Lower leg skin (tissue), 3 donors: ENCODE data around the gene MILR1.

Experiments
- POLR2A ChIP-seq, 2 donors: fragments of 450-650 bp; IDR thresholded peaks; one replicate each; pipeline ENCODE4 v1.6.1; 2016 to 2017; ENCODE audit warnings: antibody characterized with exemption in 2 of 2, mild to moderate bottlenecking in 1 of 2, moderate library complexity in 1 of 2
- TF ChIP-seq, protein P1 (sequence below), 3 donors: fragments of 450-650 bp; IDR thresholded peaks; one replicate each; pipeline ENCODE4 v1.5.1; 2016; ENCODE audit warnings: antibody characterized with exemption in 3 of 3, mild to moderate bottlenecking in 3 of 3, moderate library complexity in 2 of 3

DNA sequence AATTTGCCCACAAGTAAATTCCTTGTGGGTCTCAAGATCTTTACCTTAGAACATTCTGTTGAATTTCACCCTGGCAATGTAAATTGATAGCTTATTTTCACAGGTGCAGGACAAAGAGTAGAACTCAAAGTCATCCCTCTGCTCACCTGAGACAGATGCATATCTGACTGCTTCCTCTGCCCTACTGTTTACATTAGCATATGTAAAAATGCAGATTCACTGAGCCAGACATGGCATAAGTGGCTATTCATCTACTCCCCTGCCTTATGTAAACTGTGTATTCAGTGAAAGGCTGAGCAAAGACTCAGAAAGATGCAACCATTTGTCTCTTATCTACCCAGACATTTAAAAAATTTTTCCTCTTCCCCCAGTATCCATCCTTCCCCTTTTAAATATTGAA lies 22.3 kb upstream of the MILR1 start:
- TF ChIP-seq, protein P1, sequence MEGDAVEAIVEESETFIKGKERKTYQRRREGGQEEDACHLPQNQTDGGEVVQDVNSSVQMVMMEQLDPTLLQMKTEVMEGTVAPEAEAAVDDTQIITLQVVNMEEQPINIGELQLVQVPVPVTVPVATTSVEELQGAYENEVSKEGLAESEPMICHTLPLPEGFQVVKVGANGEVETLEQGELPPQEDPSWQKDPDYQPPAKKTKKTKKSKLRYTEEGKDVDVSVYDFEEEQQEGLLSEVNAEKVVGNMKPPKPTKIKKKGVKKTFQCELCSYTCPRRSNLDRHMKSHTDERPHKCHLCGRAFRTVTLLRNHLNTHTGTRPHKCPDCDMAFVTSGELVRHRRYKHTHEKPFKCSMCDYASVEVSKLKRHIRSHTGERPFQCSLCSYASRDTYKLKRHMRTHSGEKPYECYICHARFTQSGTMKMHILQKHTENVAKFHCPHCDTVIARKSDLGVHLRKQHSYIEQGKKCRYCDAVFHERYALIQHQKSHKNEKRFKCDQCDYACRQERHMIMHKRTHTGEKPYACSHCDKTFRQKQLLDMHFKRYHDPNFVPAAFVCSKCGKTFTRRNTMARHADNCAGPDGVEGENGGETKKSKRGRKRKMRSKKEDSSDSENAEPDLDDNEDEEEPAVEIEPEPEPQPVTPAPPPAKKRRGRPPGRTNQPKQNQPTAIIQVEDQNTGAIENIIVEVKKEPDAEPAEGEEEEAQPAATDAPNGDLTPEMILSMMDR (IDR thresholded peaks at IDR 0.05): no peak
- no peak for TF ChIP-seq POLR2A (IDR thresholded peaks at IDR 0.05)
